Measurements from ENCODE around the gene LEP.

Gene LEP

GRCh38 chr7:128251337-128251736 lies 10.3 kb downstream of the LEP start:
- no peak for DNase-seq

GRCh38 chr7:128253701-128254100 lies 12.6 kb downstream of the LEP start:
- no peak for DNase-seq

- no peak for DNase-seq
These were observed 13.4 kb downstream of the LEP start for GRCh38 chr7:128254470-128254869.

- no peak for DNase-seq
These were observed 14.2 kb downstream of the LEP start for GRCh38 chr7:128255271-128255670.

GRCh38 chr7:128257458-128257857 lies 16.4 kb downstream of the LEP start:
- DNase-seq: no peak

DNA sequence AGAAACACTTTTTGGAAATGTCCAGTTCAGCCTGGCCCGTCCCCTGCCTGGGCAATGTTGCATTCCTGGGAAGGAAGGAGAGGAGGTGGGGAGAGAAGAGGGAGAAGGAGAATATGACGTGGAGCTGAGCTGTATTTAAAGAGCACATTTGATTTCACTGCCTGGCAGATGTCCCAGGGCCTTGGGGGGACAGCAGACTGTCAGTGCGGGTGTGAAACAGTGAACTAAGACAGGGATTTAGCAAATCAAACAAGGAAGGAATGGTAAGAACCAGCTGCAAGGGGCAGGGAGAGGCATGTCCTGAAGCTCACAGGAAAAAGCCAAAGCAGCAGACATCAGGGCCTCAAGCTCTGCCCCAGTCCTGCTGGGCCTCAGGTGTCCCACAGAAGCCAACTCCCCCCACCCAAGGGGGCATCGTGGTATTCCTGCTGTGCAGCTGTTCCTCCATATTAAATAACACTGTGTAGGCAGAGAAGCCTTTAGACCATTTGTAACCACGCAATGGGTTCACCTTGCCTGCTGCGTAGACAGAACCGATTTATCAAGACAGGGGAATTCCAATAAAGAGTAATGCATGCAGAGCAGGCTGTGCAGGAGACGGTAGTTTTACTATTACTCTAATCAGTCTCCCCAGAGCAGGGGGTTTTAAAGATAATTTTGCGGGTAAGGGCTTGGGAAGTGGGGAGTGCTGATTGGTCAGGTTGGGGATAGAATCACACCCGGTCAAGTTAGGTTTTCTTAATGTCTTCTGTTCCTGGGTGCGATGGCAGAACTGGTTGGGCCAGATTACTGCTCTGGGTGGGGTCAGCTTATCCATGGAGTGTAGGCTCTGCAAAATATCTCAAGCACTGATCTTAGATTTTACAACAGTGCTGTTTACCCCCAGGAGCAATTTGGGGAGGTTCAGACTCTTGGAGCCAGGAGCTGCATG lies 18.3 kb downstream of the LEP start:
- peak; percentile 53 for DNase-seq

- no peak for DNase-seq
These were observed 19.2 kb downstream of the LEP start for GRCh38 chr7:128260069-128260795.

DNA sequence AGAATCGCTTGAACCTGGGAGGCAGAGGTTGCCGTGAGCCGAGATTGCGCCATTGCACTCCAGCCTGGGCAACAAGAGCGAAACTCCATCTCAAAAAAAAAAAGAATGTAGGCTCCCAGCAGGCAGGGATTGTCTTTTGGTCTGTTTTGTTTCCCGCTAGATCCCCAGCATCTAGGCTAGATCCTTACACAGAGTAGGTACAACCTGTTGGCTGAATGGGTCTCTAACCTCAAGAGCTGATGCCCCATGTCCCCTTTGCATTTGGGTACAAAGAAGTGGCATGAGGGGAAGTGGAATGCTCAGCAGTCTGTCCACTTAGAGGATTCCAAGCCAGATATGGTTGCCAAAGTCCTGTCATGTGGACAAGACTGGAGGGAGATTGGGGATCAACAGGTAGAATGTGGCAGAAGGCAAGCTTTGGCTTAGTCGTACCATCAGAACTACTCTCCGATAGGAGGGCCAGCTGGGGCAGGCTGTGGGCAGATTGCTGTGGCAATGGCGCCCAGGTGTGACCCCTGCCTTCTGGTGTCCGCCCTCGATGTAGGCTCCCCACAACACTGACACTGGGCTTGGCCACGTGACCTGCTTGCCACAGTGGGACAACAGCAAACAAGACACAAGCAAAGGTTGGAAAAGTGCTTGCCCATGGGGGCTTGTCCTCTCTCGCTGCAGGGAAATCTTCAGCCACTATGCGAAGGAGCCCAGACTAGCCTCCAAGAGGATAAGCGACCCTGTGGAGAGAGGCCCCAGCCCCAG lies 21.4 kb downstream of the LEP start:
- no peak for DNase-seq

GRCh38 chr7:128263420-128263819 lies 22.3 kb downstream of the LEP start:
- no peak for DNase-seq

- no peak for DNase-seq
These were observed 23.4 kb downstream of the LEP start for GRCh38 chr7:128264477-128264876.

GRCh38 chr7:128265156-128265905 lies 24.3 kb downstream of the LEP start:
- no peak for DNase-seq

- DNase-seq: no peak
These were observed 24.8 kb downstream of the LEP start for GRCh38 chr7:128265906-128266300.

DNA sequence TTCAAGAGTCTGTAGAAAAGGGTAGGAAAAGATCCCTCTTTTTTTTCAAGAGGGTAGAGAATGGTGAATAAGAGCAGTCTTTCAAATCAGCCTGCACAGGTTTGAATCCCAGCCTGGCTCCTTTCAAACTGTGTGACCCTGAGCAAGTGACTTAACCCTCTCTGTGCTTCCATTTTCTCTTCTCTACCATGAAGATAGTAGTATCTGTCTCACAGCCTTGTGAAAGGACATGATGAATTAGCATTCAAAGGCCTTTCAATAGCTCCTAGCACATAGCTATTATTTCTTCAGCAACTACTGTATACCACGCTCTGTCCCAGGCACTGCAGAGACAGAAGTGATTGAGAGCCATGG lies 25.4 kb downstream of the LEP start:
- no peak for DNase-seq

DNA sequence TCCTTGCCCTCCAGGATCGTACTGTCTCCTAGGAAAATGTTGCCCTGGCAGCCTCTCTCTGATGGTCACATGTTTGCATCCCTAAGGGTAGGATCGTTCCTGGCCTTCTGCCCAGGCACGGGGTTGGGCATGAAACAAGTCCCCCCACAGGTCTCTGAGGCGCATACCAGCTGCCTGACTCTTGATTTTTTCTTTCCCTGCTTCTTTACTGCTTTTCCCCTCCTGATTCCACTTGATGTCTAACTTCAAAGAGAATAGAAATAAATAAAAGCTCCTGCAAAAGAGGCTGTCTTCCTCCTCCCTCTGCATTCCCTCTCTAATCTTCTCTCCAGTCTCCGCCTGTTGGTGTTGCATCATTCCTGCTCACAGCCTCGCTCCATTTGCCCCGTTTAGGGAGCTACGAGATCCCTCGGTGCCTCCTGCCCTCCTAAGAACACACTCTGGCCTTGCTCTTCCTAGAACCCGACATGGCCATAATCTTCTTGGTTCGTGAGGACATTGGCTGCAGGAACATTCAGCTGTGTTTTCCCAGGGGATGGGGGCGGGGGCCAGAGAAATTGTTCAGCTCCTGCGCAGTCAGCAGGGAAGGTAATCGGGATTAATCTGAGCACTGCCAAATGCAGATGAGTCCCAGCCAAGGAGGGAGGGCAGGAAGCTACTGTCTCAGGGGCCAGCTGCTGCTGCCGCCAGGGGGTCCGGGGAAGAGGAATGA lies 26.0 kb downstream of the LEP start:
- DNase-seq: no peak

DNA sequence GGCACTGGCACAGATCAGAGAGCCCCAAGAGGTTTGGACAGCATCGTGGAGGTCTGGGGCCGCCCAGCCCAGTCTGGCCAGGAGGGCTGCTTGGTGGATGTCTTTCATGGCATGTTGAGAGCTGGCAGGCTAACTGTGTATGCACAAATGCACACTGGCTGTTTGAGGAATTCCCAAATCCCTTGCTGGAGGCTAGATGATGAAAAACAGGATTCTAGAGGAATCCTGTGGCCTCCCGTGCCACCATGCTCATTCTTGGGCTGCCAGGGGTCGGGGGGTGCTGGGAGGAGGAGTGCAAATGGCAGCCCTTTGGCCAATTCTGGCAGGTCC lies 26.5 kb downstream of the LEP start:
- DNase-seq: no peak

DNA sequence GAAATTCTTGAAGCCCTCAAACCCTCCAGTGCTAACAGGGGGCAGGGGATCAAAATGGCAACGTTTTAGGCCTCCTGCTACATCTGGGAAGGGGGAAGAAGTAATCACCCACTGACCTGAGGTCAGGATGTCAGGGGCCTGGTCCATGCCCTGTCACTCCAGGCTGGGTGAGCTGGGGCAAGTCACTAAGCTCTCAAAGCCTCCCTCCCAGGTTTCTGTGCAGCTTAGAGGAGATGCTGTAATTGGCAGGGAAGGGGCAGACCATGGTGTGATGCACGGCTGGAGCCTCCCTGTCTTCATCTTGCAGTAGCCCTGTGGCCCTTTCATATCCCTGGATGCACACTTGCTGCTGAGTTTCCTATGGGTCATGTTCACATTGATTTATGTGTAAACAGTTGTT lies 27.2 kb downstream of the LEP start:
- DNase-seq: no peak

DNA sequence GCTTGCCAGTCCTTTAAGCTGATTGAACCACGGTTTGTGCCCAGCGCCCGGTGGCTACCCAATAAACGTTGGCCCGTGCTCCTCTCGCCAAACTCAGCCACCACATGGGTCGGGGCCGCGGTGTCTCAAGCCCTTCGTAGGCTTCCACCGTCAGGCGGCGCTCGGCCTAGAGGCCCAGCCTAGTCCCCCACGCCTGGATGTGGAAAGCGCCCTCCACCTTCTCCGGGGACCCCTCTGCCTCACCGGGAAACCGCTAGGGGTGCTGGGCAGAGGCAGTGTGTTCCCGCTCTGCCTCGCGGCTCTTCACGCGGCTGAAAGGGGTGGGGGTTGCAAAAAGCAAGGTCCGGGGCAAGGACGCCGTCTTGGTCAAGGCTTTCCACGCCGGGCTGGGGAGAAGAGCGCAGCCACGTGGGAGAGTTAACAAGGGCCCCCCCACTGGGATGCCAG lies 29.8 kb downstream of the LEP start:
- no peak for DNase-seq

DNA sequence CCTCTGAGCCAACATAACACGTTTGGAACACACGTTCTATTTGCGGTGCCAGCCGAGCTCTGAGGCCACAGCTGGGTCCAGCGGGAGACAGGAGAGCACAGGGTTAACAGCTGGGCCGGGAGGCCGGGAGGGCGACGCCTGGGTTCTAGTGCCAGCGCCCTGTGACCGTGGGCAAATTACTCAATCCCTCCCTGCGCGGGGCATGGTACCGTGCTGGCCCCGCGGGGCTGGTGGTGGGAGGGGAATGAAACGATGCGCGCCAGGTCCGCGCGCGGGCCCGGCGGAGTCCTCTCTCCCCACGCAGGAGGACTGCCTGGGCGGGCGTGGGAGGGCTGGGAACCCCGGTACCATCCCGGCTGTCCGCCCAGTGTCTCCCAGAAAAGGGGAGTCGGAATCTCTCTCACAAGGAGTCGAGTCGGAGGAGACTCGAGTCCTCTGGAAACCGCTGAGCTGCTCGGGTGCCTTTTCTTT lies 30.4 kb downstream of the LEP start:
- DNase-seq: no peak

DNA sequence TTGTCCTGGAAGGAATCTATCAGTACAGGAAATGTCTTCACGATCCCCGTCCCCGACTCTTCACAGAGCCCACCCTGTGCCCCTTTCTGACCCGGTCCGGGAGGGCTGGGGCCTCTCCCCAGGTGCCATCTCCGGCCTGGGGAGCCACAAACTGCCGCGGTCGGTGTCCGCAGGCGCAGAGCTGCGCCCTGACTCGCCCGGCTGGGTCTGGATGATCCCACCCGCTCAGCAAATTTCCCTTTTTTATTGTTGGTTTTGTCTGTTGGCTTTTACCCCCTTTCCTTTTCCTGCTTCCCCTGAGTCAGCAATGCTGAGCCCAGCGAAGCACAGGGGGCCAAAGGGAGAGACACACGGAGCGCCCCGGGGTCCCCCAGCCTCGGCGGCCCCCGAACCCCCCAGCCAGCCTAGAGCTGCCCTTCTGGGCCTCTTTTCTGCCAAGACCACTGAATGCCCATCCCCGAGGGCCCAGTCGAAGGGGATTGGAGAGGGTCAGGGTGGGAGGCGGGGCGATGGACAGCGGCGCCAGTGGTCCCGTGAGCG lies 30.9 kb downstream of the LEP start:
- DNase-seq: no peak

DNA sequence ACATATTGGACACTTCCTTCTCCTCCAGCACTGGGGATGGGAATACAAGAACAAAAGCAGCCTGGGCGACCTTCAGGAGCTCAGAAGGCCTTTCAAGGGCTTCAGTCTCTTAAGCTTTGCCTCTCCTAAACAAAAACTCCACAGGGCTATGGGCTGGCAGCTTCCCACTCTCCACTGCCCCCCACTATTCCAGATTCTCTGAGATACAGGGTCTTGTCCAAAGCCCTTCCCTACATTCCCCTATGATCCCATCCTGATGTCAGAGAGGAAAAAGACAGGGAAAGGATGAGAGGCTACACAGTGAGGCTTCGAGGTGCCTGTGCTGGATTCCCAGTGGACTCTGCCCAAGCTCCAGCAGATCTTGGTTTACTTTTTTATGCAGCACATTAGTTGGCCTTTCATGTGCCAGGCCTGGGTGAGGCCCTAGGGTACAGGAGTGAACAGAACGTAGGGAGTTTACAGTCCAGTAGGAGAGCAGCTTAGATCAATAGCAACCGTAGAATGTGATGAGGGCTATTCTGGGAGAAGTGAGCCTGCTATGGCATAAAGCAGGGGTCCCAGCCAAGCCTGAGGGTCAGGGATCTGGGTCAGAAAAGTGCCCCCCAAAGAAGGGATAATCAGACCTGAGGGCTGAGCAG lies 33.3 kb downstream of the LEP start:
- no peak for DNase-seq

DNA sequence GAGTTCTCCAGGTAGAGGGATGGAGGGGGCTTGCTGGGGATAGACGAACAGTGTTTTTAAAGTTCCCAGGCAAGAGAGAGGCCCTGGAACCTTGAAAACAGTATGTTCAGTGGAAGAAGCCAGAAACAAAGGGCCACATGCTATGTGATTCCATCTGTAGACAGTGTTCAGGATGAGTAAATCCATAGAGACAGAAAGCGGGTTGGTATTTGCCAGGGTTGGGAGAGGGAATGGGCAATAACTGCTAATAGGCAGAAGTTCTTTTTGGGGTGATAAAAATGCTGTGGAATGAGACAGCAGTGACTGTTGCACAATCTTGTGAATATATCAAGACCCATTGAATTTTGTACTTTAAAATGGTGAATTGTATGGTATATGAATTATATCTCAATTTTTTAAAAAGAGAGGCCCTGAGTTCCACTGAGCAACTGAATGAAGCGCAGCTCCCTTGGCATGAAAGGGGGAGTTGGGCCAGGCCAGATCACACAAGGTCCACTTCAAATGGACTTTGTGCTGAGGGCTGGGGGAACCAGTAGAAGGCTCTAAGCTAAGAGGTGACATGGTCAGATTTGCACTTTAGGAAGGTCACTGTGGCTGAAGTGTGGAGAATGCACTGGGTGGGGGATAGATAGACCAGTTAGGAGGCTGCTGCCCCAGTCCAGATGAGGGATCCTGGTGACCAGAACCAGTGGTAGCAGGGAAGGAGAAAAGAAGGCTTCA lies 34.0 kb downstream of the LEP start:
- DNase-seq: no peak
